A673 (cell line): ENCODE data around the gene EIF4G1. TPM values are rescaled to one million over a fixed set of nuclear protein-coding genes. Genes with fewer than 3 reads are reported as not detected.
A peak's percentile ranks its signal among the peaks of the same experiment; 100 is the strongest.

Experiments used
- BruUV-seq: library from RNA; stranded (reverse); fragments of 400-500 nt; replicated peaks from 2 replicates; lab custom pipeline; 2021; lab: Mats Ljungman, UMichigan
- CTCF ChIA-PET: fragments of 300-600 bp; sonication (Branson Sonifier 250); formaldehyde crosslinking; loops from one replicate; lab custom pipeline; 2022; ENCODE audit warnings: antibody characterized with exemption; lab: Charles Lee
- POLR2A ChIA-PET: fragments of 300-600 bp; sonication (Branson Sonifier 250); formaldehyde crosslinking; loops from one replicate; lab custom pipeline; 2022; ENCODE audit warnings: antibody characterized with exemption; ENCODE audit not compliant: low non-redundant PET; lab: Charles Lee
- DNase-seq: peaks from one replicate; pipeline ENCODE4 v3.0.0-alpha.2; 2015; ENCODE audit warnings: low spot score
- H3K27ac ChIP-seq: fragments of 200-600 bp; sonication (generic); 2 replicates; pipeline ENCODE4 v1.5.1; 2016; ENCODE audit warnings: mixed run types, low read depth, mild to moderate bottlenecking, mixed read lengths, antibody characterized with exemption, low read length; ENCODE audit not compliant: poor library complexity, severe bottlenecking
- H3K27me3 ChIP-seq: fragments of 200-600 bp; sonication (generic); replicated peaks from 2 replicates; pipeline ENCODE4 v1.6.1; 2017; ENCODE audit warnings: mixed run types, low read depth, mild to moderate bottlenecking, mixed read lengths, antibody characterized with exemption, low read length; ENCODE audit not compliant: insufficient read depth, poor library complexity
- H3K36me3 ChIP-seq: fragments of 200-600 bp; sonication (generic); 2 replicates; pipeline ENCODE4 v1.6.1; 2016; ENCODE audit warnings: mixed run types, mild to moderate bottlenecking, mixed read lengths, antibody characterized with exemption, low read length; ENCODE audit not compliant: insufficient read depth, poor library complexity, severe bottlenecking
- H3K4me1 ChIP-seq: fragments of 200-600 bp; sonication (generic); 2 replicates; pipeline ENCODE4 v1.6.1; 2017; ENCODE audit warnings: mixed run types, mild to moderate bottlenecking, mixed read lengths, antibody characterized with exemption, low read length; ENCODE audit not compliant: insufficient read depth, poor library complexity, severe bottlenecking
- H3K4me3 ChIP-seq: fragments of 200-600 bp; sonication (generic); 2 replicates; pipeline ENCODE4 v1.5.1; 2016; ENCODE audit warnings: low read depth, mixed run types, mild to moderate bottlenecking, mixed read lengths, low read length; ENCODE audit not compliant: poor library complexity, severe bottlenecking
- H3K9me3 ChIP-seq: fragments of 200-600 bp; sonication (generic); 2 replicates; pipeline ENCODE4 v1.6.1; 2016; ENCODE audit warnings: mixed run types, low read depth, mild to moderate bottlenecking, mixed read lengths, antibody characterized with exemption, low read length; ENCODE audit not compliant: poor library complexity, severe bottlenecking
- CTCF ChIP-seq: fragments of 300-800, 200-600 bp; sonication (generic); conservative IDR thresholded peaks from 2 replicates; pipeline ENCODE4 v1.5.1; 2017; ENCODE audit warnings: low read depth, mild to moderate bottlenecking, antibody characterized with exemption, low read length, moderate library complexity, mixed read lengths
- EZH2 ChIP-seq: fragments of 200-600 bp; sonication (generic); IDR thresholded peaks from 2 replicates; pipeline ENCODE4 v1.6.1; 2017; ENCODE audit warnings: borderline replicate concordance, low read depth, mild to moderate bottlenecking, mixed read lengths, antibody characterized with exemption, low read length; ENCODE audit not compliant: poor library complexity, severe bottlenecking
- intact Hi-C: fragments of 100-400 bp; cut with micrococcal nuclease; formaldehyde crosslinking; loops from one replicate; pipeline ENCODE4 v1.10.0; 2022; ENCODE audit not compliant: unreplicated experiment
- total RNA-seq: library from RNA; stranded (reverse); gene quantifications from 2 replicates; pipeline ENCODE4 v1.2.3, GENCODE V29; 2021

Gene EIF4G1
- total RNA-seq, 1 experiment from 2014 or later: 559 TPM

- BruUV-seq: no TSS peak
- H3K4me1 ChIP-seq: peaks cover 30% of the 10 kb centered on the region
Measured at GRCh38 chr3:184337399-184337714, 23.0 kb downstream of the EIF4G1 start, which contains the start of gene FAM131A. Gene FAM131A (plus strand): TSS chr3:184337600. CDS start chr3:184337631, 31 bp downstream.

GRCh38 chr3:184337981-184338380, 23.6 kb downstream of the EIF4G1 start:
- DNase-seq: no peak
- Histone ChIP-seq H3K36me3 (peaks cover 27% of the 10 kb centered on the region), H3K9me3 (no peaks in the 10 kb centered on the region), H3K4me1 (peaks cover 30% of the 10 kb centered on the region), H3K27me3 (no peaks in the 10 kb centered on the region), H3K27ac (no peak overlapping the region), H3K4me3 (no peak overlapping the region)
- TF ChIP-seq CTCF (no peak), EZH2 (no peak)
- POLR2A ChIA-PET: no interaction called here
- intact Hi-C loops: no loop called here
- BruUV-seq: no TSS peak
- CTCF ChIA-PET: interaction anchor here (0.6 to 1.1 kb wide), 2 partner anchors 16 to 30 kb away, joined by 3 read pairs; no protein-coding TSS in a partner anchor

More at GRCh38 chr3:184337399-184337714, 23.0 kb downstream of the EIF4G1 start, which contains the start of gene FAM131A:
- POLR2A ChIA-PET: no interaction called here
- no peak for DNase-seq
- CTCF ChIA-PET: no interaction called here
- Histone ChIP-seq H3K9me3 (no peaks in the 10 kb centered on the region), H3K27me3 (no peaks in the 10 kb centered on the region), H3K36me3 (peaks cover 29% of the 10 kb centered on the region), H3K4me3 (peak within 1 kb of the TSS; percentile 90), H3K27ac (peak within 1 kb of the TSS; percentile 95)
- TF ChIP-seq CTCF: no peak
- TF ChIP-seq EZH2: no peak
- intact Hi-C loops: no loop called here

GRCh38 chr3:184338511-184338945, 24.1 kb downstream of the EIF4G1 start:
- H3K36me3 ChIP-seq: peaks cover 22% of the 10 kb centered on the region
- ChIA-PET CTCF (interaction anchor here (0.6 to 1.1 kb wide), 2 partner anchors 16 to 29 kb away, joined by 3 read pairs; no protein-coding TSS in a partner anchor), POLR2A (no interaction called here)
- H3K4me3 ChIP-seq: no peak overlapping the region
- no TSS peak for BruUV-seq
- peak; percentile 58 for DNase-seq
- no peaks in the 10 kb centered on the region for H3K27me3 ChIP-seq
- H3K27ac ChIP-seq: no peak overlapping the region
- 0 out of 2 replicates have a peak, but pooled peaks have one; percentile 17 for TF ChIP-seq CTCF
- TF ChIP-seq EZH2: no peak
- H3K4me1 ChIP-seq: peaks cover 30% of the 10 kb centered on the region
- intact Hi-C loops: no loop called here
- H3K9me3 ChIP-seq: no peaks in the 10 kb centered on the region
